SH-SY5Y (cell line): Measurements from ENCODE around the gene MARCHF2.

Source experiments
- GATA2 ChIP-seq: IDR thresholded peaks from 2 replicates; pipeline ENCODE4 v1.6.1; 2011; ENCODE audit warnings: mild to moderate bottlenecking, low read depth, low read length
- GATA3 ChIP-seq: IDR thresholded peaks from 2 replicates; pipeline ENCODE4 v1.6.1; 2011; ENCODE audit warnings: low read depth, mild to moderate bottlenecking, low read length, moderate library complexity

GRCh38 chr19:8445488-8446001 is 32.4 kb downstream of the MARCHF2 start:
- TF ChIP-seq GATA2 (no peak), GATA3 (no peak)
